Anterior cingulate cortex (tissue), 58 donors: Measurements from ENCODE around the gene COPS7B.
A peak's percentile ranks its signal among the peaks of the same experiment; 100 is the strongest.

ENCODE experiments used
- DNase-seq, 58 donors: peaks; one replicate each; lab custom pipeline; 2025; lab: John Stamatoyannopoulos, UW

Gene COPS7B

GRCh38 chr2:231781798-231782726 lies 4.2 kb upstream of the COPS7B start:
- peak in 7 of 58 donors; percentile 14 to 56 (median 35) for DNase-seq

- no peak for DNase-seq
These were observed 832 bp upstream of the COPS7B start for GRCh38 chr2:231785413-231785812.

- DNase-seq, result no peak
These were observed 446 bp upstream of the COPS7B start for GRCh38 chr2:231785822-231786176.

GRCh38 chr2:231786917-231787292 lies 660 bp downstream of the COPS7B start:
- DNase-seq, result no peak

GRCh38 chr2:231791107-231791506 lies 4.9 kb downstream of the COPS7B start:
- no peak for DNase-seq

GRCh38 chr2:231794383-231794782 lies 8.1 kb downstream of the COPS7B start:
- DNase-seq, result no peak

GRCh38 chr2:231795525-231796327 lies 9.5 kb downstream of the COPS7B start:
- peak in 1 of 58 donors; percentile 6 for DNase-seq

GRCh38 chr2:231800493-231801091 lies 14.3 kb downstream of the COPS7B start:
- peak in 11 of 58 donors; percentile 4 to 40 (median 15) for DNase-seq

- DNase-seq, result no peak
These were observed 17.4 kb downstream of the COPS7B start for GRCh38 chr2:231803501-231804138.

GRCh38 chr2:231807020-231807419 lies 20.8 kb downstream of the COPS7B start:
- no peak for DNase-seq

- no peak for DNase-seq
These were observed 24.7 kb downstream of the COPS7B start for GRCh38 chr2:231810905-231811304.

- no peak for DNase-seq
These were observed 30.2 kb downstream of the COPS7B start for GRCh38 chr2:231816327-231817026.

- DNase-seq, result no peak
These were observed 33.3 kb downstream of the COPS7B start for GRCh38 chr2:231819447-231820042.

GRCh38 chr2:231820786-231821303 lies 34.6 kb downstream of the COPS7B start:
- DNase-seq, result no peak

- DNase-seq, result no peak
These were observed 35.7 kb downstream of the COPS7B start for GRCh38 chr2:231821908-231822307.

GRCh38 chr2:231853105-231853504 lies 66.9 kb downstream of the COPS7B start:
- DNase-seq, result no peak

- DNase-seq, result no peak
These were observed 68.4 kb downstream of the COPS7B start for GRCh38 chr2:231854616-231855125.

GRCh38 chr2:231856959-231857358 lies 70.7 kb downstream of the COPS7B start:
- no peak for DNase-seq
